ENCODE data around the gene TNFAIP3. TPM values are rescaled to one million over a fixed set of nuclear protein-coding genes. Genes with fewer than 3 reads are reported as not detected.

TNFAIP3 gene
- total and polyA plus RNA-seq, 2 donors (not counting 1 experiment from before 2014, with no cell fraction given) = 86.2 to 92.0 TPM

DNA sequence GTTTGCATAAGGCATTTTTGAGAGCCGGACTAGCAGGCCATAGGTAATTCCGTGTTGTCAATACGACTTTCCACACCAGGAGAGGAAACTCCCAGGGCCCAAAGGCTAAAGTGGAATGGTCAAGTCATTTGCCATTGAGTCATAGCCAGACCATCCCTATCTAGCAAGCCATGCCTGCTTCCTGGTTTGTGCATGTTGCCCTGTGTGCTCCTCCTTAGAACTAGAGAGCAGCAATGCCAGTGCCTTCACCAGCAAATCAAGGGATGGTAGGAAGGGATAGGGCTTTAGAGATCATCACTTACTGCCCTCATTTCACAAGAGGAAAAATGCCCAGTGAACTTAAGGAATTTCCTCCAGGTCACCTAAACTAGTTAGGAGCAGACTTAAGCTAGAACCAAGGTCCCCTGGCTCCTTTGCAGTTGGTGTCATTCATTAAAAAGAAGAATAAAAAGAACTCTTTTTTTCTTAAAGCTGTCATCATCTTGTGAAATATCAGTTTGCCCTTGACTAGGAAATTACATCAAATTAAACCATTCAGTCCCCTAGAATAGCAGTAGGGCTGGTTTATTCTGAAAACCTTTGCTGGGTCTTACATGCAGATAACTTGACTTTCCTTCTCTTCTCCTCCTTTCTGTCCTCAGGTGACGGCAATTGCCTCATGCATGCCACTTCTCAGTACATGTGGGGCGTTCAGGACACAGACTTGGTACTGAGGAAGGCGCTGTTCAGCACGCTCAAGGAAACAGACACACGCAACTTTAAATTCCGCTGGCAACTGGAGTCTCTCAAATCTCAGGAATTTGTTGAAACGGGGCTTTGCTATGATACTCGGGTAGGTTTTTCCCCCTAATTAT, 7.4 kb downstream of the TNFAIP3 start:
- no peaks in the 10 kb centered on the region for H3K9me3 ChIP-seq (ENCODE audit: control extremely low read depth in 1 of 3, control insufficient read depth in 2 of 3, insufficient read depth in 1 of 3, low read length in 2 of 3)
- WGBS (ENCODE audit: insufficient coverage) = 93% methylated on average over 11 of the region's 11 CpGs
- H3K79me2 ChIP-seq (ENCODE audit: control insufficient read depth, insufficient read depth, low read length) = peaks cover 95% of the 10 kb centered on the region
- Mint-ChIP-seq H3K27ac (peak overlapping the region; percentile 46), H3K4me1 (peaks cover 60% of the 10 kb centered on the region), H3K4me3 (peak overlapping the region; percentile 16), H3K9me3 (ENCODE audit: insufficient read depth) (no peaks in the 10 kb centered on the region), H3K27me3 (no peaks in the 10 kb centered on the region)
- no peaks in the 10 kb centered on the region for H3K27me3 ChIP-seq (replicated peaks in 1 of 4; ENCODE audit: control extremely low read depth in 1 of 4, control insufficient read depth in 3 of 4, insufficient read depth in 4 of 4, low read length in 3 of 4)
- intact Hi-C loops (cut with micrococcal nuclease) = loop anchor here (5.0 kb wide), 2 partner anchors 127 to 528 kb away; partner anchors contain the start of gene HEBP2
- peak overlapping the region; percentile 75 for H3K4me2 ChIP-seq (replicated peaks; ENCODE audit: low read depth, low read length, poor library complexity, severe bottlenecking)
- peaks cover 42% of the 10 kb centered on the region for H4K20me1 ChIP-seq (ENCODE audit: control insufficient read depth, insufficient read depth, low read length, poor library complexity, severe bottlenecking)
- no peak overlapping the region for H3K4me3 ChIP-seq (ENCODE audit: control extremely low read depth in 1 of 5, extremely low read depth in 1 of 5, insufficient read depth in 1 of 5, low read depth in 2 of 5, low read length in 4 of 5)
- CTCF ChIA-PET = interaction anchor here (1.5 to 13.4 kb wide), 2 partner anchors 27 to 70 kb away, joined by 3 to 199 read pairs; no protein-coding TSS in a partner anchor
- peak overlapping the region; percentile 25 for H3K9ac ChIP-seq (ENCODE audit: low read length)
- peaks cover 48 to 56% of the 10 kb centered on the region in 2 donors for H3K4me1 ChIP-seq (ENCODE audit: control insufficient read depth in 2 of 2, insufficient read depth in 2 of 2, low read length in 2 of 2)
- H2AFZ ChIP-seq (ENCODE audit: insufficient read depth, low read depth, low read length, poor library complexity, severe bottlenecking) = no peak overlapping the region
- DNase-seq = no peak
- peak overlapping the region; percentile 51 to 96 for H3K27ac ChIP-seq (ENCODE audit: low read length in 2 of 2)
- peaks cover 0 to 63% of the 10 kb centered on the region in 2 experiments for H3K36me3 ChIP-seq (replicated peaks in 1 of 2; ENCODE audit: control extremely low read depth in 1 of 2, control insufficient read depth in 1 of 2, extremely low read depth in 1 of 2, insufficient read depth in 2 of 2, low read length in 1 of 2)
- POLR2A ChIA-PET = interaction anchor here (0.6 kb wide), 2 partner anchors 11 to 115 kb away, joined by 3 to 5 read pairs; no protein-coding TSS in a partner anchor
- ATAC-seq (ENCODE audit: low read depth) = no peak
- no peak for TF ChIP-seq EZH2 (IDR thresholded peaks at IDR 0.05; ENCODE audit: borderline replicate concordance, insufficient read depth, low read depth, low read length, poor library complexity, severe bottlenecking)
- TF ChIP-seq, protein P1, sequence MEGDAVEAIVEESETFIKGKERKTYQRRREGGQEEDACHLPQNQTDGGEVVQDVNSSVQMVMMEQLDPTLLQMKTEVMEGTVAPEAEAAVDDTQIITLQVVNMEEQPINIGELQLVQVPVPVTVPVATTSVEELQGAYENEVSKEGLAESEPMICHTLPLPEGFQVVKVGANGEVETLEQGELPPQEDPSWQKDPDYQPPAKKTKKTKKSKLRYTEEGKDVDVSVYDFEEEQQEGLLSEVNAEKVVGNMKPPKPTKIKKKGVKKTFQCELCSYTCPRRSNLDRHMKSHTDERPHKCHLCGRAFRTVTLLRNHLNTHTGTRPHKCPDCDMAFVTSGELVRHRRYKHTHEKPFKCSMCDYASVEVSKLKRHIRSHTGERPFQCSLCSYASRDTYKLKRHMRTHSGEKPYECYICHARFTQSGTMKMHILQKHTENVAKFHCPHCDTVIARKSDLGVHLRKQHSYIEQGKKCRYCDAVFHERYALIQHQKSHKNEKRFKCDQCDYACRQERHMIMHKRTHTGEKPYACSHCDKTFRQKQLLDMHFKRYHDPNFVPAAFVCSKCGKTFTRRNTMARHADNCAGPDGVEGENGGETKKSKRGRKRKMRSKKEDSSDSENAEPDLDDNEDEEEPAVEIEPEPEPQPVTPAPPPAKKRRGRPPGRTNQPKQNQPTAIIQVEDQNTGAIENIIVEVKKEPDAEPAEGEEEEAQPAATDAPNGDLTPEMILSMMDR (IDR thresholded peaks at IDR 0.05) = no peak
